Measurements from ENCODE around the gene CDH4.

CDH4 gene

DNA sequence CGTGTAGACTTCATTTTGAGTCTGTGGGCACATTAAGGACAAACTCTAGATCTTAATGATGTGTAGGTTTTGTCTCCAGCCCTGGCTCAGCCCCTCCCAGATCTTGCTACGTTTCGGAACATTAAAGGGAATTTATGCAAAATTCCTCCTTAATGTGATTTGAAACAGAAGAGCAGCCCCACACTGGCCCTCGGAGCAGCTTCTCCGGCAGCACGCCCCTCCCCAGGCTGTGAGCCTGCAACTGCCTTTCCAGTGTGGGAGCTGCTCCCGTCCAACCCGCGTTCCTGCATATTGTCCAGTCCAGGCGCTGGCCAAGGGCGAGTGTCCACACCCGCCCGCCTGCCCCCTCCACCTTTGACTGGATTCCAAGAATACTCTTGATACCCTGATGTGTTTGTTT, 556.4 kb downstream of the CDH4 start:
- no peak for DNase-seq (ENCODE audit: low spot score)

DNA sequence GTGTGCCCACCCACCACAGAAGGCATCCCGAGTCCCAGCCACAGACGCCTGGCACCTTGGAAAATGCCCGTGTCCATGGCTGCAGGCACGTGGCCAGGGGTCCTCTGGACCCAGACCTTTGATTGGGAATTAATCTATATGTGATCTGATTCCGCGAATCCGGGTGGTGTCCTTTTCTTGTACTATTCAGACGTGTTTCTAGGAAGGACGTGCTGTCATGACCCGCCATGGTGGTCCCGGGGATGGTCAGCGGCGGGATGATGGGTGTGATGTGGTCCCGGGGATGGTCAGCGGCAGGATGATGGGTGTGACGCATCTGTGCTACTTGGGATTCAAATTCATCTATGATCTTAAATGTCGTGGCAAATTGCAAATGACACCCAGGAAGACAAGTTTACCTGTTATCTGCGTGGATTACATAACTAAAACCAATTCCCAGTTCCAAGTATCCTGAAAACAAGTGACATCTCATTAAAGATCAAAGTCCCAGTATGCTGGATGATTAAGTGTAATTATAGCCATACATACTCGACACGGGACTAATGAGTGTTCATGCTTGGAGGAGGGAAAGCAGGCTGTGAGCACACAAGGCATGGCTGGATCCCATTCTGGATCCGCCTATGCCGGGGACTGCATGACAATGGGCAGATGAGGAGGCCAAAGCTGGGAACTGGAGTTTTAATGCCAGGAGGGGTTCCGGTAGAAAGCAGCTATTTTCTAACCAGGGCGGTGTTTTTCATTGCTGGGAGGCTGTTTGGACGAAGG, 557.1 kb downstream of the CDH4 start:
- DNase-seq (ENCODE audit: low spot score): no peak

DNA sequence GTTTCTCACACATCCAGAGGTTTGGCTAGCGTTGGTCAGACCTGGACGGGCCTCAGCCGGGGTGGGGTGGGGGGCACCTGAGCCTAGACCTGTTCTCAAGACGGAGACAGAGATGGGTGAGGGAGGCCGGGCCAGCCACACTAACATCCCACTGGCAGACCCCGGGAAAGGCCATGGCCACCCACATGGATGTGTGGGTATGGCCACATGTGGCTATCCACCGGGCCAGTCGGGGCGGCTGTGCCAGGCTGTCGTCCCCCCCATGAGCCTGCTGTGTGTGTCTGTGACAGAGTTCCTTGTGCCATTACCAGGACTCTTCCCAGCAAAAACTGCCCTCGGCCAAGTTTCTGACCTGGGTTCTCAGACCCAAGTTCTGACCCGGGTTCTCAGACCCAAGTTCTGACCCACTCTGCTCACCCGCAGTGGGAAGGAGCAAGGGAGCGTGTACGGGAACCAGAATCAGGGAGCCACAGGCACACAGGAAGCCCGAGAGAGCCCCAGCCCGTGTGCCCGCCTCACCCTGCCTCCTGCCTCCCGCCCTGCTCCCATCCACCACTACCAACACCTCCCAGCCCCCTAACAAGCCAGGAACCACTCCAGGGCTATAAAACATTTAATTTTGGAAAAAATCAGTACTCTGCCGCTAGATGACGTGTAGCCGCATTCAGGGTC, 558.1 kb downstream of the CDH4 start:
- DNase-seq (ENCODE audit: low spot score): no peak

DNA sequence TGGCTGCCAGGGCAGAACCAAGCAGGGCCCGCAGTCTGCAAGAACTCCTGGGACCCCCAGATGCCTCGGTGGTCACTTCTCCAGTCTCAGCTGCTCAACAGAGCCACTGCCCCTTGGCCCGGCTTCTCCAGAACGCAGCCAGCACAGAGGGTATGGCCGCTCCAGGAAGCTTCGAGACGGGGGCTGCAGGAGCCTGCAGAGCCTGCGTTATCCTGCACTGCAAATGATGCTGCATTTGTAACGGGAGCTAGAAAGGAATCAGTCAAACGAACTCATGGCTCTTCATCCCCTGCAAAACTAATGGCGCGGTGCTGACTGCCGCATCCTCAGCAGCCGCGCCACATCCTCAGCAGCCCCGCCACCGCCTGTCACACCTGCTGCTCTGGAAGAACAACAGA, 558.7 kb downstream of the CDH4 start:
- no peak for DNase-seq (ENCODE audit: low spot score)

DNA sequence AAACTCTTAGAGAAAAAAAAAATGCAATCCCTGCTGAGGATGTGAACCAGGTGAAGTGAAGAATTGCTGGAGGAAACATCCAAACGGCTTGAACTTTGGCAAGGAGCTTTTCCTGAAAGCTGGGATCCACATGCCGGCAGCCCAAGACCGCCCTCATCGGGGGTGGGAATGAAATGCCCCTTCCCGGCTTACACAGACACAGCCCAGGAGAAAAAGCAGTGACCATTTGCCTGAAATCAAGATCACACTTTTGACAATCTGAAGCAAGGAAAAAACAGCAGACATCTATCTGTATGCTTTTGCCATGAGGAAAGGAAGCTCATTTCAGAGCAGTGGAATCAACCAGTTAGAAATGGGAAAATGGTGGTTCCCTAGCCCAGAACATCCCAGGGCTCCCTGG, 559.1 kb downstream of the CDH4 start:
- DNase-seq (ENCODE audit: low spot score): no peak

DNA sequence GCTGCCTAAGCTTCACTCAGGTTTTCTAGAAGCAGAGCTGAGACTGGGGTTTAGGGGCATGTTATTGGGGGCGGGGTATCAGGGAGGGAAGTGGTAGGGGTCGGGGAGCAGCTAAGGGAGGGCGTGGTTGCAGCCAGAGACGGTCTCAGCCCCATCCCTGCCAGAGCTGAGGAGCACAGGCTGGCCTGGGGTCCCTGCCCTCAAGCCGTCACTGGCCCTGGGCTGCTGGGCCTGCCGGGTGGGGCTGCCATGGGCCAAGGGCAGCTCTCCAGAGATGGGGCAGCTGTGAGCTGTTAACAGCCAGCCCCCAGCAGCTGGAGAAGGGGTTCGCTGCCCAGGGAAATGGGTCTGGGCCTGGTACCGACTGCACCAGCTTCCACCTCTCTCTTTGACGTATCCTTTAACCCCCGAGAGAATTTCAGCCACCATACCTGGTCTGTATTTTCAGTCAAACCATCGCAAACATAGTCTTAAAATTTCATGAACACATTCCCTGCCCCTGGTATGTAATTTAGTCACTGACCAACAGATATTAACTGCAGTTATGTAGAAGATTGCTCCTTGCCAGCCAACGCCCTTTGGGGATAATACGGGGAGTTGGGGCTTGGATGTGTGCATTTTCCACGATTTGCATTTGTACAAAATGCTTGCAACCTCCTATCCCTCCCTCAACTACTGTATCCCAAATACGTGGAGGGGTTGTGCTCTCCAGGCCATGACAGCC, 560.2 kb downstream of the CDH4 start:
- no peak for DNase-seq (ENCODE audit: low spot score)

GRCh38 chr20:61812845-61813485, 560.9 kb downstream of the CDH4 start:
- DNase-seq (ENCODE audit: low spot score): no peak

- no peak for DNase-seq (ENCODE audit: low spot score)
These were observed 561.7 kb downstream of the CDH4 start for GRCh38 chr20:61813791-61814190.

- no peak for DNase-seq (ENCODE audit: low spot score)
These were observed 562.2 kb downstream of the CDH4 start for GRCh38 chr20:61814244-61814643.

- no peak for DNase-seq (ENCODE audit: low spot score)
These were observed 562.7 kb downstream of the CDH4 start for GRCh38 chr20:61814726-61815125.

- DNase-seq (ENCODE audit: low spot score): no peak
These were observed 563.1 kb downstream of the CDH4 start for GRCh38 chr20:61815176-61815575.

DNA sequence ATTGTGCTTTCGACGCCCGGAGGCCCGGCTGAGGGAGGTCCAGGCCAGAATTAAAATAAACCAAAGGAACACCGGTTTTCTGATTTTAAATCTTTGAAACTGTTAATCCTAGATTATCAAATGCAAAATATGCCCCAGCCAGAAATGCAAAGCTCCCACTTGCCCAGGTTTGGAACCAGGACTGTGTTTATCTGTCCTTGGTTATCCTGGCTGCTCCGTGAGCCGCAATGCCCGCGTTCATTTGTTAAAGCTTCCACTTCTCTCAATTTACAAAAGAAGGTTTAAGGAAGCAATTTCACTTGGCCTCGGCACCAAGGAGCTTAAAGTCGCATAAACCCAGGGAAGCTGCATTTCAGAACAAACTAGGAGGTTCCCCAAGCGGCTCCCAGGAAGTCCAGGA, 563.6 kb downstream of the CDH4 start:
- DNase-seq (ENCODE audit: low spot score): no peak

GRCh38 chr20:61816606-61817460, 564.8 kb downstream of the CDH4 start:
- DNase-seq (ENCODE audit: low spot score): no peak

- no peak for DNase-seq (ENCODE audit: low spot score)
These were observed 565.5 kb downstream of the CDH4 start for GRCh38 chr20:61817575-61817974.

DNA sequence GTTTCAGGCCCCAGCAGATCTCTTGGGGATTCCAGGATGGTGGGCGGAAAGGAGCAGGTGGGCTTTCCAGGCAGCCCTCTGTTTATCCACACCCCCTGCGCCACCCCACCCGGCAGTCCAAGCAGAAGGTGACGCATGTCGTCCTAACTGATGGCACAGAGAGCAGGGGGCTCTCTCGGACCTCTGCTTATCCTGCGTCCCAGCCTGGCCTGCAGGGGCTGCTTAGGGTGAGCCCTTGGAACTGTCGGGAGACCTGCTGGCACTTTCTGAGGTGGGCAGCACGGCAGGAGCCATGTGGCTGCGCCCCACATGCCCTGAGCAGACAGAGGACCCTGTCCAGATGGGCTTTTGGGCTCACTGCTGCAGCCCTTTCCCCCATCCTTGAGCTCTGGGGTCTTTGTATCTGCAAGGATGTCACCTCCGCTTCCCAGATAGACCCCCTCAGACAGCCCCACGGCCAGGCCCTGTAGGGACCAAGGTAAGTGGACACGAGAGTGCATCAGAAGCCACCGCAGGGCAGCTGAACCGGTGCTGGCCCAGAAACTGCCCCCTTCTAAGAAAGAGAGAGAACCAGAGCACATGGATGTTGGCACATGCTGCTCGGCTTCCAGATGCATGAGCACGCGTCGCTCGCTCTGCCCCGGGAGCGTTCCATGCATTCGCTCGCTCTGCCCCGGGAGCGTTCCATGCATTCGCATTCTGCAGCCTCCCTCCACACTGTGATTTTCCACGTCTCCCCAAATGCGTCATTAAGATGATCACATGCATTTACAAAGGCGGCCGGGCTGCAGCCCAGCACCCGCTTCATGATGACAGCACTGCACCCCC, 566.9 kb downstream of the CDH4 start:
- no peak for DNase-seq (ENCODE audit: low spot score)

GRCh38 chr20:61819574-61819846, 567.4 kb downstream of the CDH4 start:
- no peak for DNase-seq (ENCODE audit: low spot score)

- no peak for DNase-seq (ENCODE audit: low spot score)
These were observed 568.1 kb downstream of the CDH4 start for GRCh38 chr20:61819921-61820825.

DNA sequence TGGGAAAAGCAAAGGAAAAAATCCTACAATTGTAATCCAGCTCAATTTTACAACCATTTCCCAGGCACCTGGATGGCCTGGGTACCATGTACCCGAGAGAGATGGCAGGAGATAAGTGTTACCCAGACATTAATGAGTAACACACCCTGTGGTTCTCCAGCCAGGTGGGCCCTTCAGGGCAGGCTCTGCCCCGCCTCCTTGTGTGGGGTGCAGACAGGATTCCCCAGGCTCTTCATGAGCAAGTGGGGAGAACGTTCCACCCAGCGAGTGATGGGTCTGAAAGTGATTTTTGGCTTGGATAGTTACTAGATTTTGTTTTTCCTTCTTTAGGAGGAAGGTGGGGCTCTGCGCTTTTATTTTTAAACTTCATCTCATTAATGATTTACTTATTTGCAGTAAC, 569.7 kb downstream of the CDH4 start:
- DNase-seq (ENCODE audit: low spot score): no peak

DNA sequence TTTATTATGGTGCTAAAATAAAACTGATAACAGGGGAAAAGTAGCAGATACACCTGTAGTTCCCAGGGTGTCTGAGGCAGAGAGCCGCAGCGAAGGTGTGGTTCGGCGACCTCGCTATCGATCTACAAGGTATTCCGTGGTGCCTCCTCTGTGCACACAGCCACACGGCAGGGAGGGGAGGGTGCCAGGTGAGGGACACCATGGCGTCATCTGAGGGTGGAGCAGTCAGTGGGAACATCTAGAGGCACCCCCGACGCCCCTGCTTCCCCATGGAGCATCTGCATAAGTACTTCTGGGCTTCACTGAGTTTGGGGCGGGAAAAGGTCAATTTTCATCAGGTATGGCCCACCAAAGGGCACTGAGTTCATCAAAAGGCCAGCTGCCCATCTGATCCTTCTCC, 570.3 kb downstream of the CDH4 start:
- no peak for DNase-seq (ENCODE audit: low spot score)

DNA sequence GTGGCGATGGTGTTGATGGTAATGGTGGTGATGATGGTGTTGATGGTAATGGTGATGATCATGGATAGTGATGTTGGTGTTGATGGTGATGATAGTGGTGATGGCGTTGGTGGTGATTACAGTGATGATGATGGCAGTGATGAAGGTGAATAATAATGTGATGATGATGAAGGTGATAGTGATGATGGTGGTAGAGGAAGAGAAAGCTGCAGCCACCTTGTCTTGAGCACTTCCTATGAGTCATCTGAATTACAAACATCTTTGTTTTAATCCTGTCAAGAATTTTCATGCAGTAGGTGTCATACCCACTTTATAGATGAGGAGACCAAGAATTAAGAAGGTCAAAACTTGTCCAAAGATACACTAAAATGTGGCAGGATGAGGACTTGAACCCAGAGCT, 571.2 kb downstream of the CDH4 start:
- DNase-seq (ENCODE audit: low spot score): no peak
